Skeletal muscle tissue (tissue), 4 donors: ENCODE measurements around the gene CYTH1. TPM values are rescaled to one million over a fixed set of nuclear protein-coding genes. Genes with fewer than 3 reads are reported as not detected.

Source experiments
- H3K27ac ChIP-seq: one replicate; pipeline ENCODE4 v1.7.0; 2013; ENCODE audit warnings: mild to moderate bottlenecking, low read depth, low read length, inconsistent platforms
- H3K27me3 ChIP-seq, 3 donors: one replicate each; pipeline ENCODE4 v1.7.0; 2013; ENCODE audit warnings: low read length in 3 of 3; ENCODE audit not compliant: control insufficient read depth in 3 of 3, insufficient read depth in 3 of 3
- H3K36me3 ChIP-seq, 3 donors: one replicate each; pipeline ENCODE4 v1.7.0; 2013; ENCODE audit warnings: low read length in 3 of 3; ENCODE audit not compliant: control insufficient read depth in 3 of 3, insufficient read depth in 3 of 3
- H3K4me1 ChIP-seq, 3 donors: one replicate each; pipeline ENCODE4 v1.7.0; 2013; ENCODE audit warnings: low read length in 3 of 3, mild to moderate bottlenecking in 3 of 3; ENCODE audit not compliant: control insufficient read depth in 3 of 3, insufficient read depth in 3 of 3
- H3K4me3 ChIP-seq, 3 donors: one replicate each; pipeline ENCODE4 v1.7.0; 2013; ENCODE audit warnings: low read length in 3 of 3
- H3K9ac ChIP-seq, 3 donors: one replicate each; pipeline ENCODE4 v1.7.0; 2013; ENCODE audit warnings: low read length in 3 of 3, mild to moderate bottlenecking in 3 of 3, moderate library complexity in 2 of 3, low read depth in 1 of 3
- H3K9me3 ChIP-seq, 3 donors: one replicate each; pipeline ENCODE4 v1.7.0; 2013; ENCODE audit warnings: low read length in 3 of 3; ENCODE audit not compliant: control insufficient read depth in 3 of 3
- total RNA-seq: library from RNA; depleted of rRNA; stranded (reverse); fragments of >200 nt; gene quantifications from one replicate; pipeline ENCODE4 v1.2.3, GENCODE V29; 2014
- donor health status: Osteomylitis.

Gene CYTH1
- total RNA-seq, 1 donor from 2014 or later, result 17.7 TPM

DNA sequence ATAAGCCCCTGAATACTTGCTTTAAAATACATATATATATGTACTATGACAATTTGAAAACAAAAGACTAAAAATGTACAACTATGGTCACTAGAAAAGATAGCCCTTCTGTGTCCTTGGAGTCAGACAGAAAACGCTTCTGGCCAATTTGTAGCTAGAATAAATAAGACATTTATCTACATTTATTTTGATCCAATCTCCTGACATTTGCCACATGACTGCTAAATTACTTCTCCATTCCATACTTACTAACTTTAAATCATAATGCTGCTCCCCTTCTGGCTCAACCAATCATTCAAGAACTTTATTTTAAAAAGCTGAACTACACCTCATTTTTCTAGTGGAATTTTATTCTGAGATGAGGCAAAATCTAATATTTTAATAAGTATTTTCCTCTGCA is 65.8 kb downstream of the CYTH1 start:
- Histone ChIP-seq H3K27ac (peak overlapping the region; percentile 42), H3K4me3 (peak overlapping the region in 1 of 3 donors; percentile 75)

DNA sequence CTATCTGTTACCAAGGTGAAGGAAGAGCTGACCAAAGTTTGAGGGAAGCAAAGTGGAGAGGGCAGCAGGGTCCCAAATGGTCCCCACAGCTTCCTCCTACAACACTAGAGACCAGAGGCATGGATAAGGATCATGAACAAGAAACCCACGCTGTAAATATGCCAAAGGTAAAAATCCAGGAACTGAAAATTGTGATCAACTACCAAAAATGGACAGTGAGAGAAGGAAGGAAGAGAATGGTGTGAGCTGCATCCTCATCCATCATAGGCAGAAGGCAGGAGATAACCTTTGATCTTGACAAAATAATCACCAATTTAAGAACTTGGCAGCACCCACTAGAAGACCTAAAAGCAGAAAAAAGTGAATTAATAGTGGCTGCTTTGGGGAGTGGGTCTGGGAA is 66.2 kb downstream of the CYTH1 start:
- peak overlapping the region in 2 of 3 donors; percentile 9 to 26 for H3K9ac ChIP-seq
- no peak overlapping the region for H3K27ac ChIP-seq
- no peak overlapping the region for H3K4me3 ChIP-seq
- no peaks in the 10 kb centered on the region for H3K36me3 ChIP-seq
- H3K27me3 ChIP-seq, result no peaks in the 10 kb centered on the region
- H3K9me3 ChIP-seq, result no peaks in the 10 kb centered on the region
- peaks cover 35 to 48% (median 38%) of the 10 kb centered on the region in 3 donors for H3K4me1 ChIP-seq

More for the DNA sequence above, 65.8 kb downstream of the CYTH1 start:
- H3K9me3 ChIP-seq, result no peaks in the 10 kb centered on the region
- H3K36me3 ChIP-seq, result no peaks in the 10 kb centered on the region
- peak overlapping the region in 2 of 3 donors; percentile 80 to 82 for H3K9ac ChIP-seq
- no peaks in the 10 kb centered on the region for H3K27me3 ChIP-seq
- H3K4me1 ChIP-seq, result peaks cover 35 to 51% (median 38%) of the 10 kb centered on the region in 3 donors

DNA sequence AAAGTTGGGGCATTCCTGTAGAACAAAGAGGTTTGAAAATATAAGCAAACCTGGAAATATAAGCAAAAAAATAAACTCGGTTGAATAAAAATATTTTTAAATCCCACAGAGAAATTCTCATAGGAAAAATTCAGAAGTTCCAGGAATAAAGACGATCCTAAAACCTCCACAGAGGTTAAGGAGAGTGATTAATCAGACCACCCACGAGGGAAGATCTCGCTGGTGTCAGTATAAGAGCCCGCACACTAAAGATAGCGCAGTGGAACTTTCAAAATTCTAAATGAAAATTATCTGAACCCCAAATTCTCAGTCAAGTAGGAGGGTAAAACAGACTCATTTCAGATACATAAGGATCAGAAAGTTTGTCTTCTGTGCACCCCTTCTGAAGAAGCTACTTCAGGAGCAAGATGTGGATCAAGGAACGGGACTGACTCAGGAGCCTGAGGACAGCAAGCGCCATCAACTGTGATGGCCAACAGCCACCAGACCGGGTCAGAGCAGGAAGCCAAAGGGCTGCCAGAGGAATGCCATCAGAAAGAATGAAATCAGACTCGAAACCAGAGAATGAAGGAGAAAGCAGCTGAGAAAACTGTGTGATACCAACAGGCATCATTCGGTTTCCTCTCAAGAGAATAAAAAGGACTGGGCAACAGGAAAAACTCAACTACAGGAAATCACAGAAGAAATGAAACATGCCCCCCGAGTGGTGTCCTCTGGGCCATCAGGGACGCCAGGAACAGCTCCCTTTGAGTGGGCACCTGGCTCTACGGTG is 66.9 kb downstream of the CYTH1 start:
- Histone ChIP-seq H3K27me3 (no peaks in the 10 kb centered on the region), H3K27ac (no peak overlapping the region), H3K4me1 (peaks cover 35 to 54% (median 42%) of the 10 kb centered on the region in 3 donors), H3K9ac (peak overlapping the region in 1 of 3 donors; percentile 26), H3K4me3 (no peak overlapping the region), H3K36me3 (no peaks in the 10 kb centered on the region), H3K9me3 (no peaks in the 10 kb centered on the region)

DNA sequence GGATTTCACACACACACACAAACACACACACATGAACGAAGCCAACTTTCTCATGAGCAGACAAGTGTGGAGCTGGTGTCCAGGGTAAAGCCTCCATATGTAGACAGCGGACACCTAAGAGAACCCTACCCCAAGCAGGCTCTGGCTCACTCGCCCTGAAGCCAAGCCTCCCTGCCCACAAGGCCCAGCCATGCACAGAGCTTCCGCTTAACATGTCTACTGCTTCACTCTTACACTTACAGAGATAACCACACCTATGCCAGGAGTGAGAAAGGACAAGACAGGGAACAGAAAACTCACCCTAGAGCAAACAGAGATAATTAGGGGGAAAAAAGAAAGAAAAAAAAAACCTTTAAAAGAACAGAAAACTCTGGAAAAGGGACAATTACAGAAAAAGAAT is 67.5 kb downstream of the CYTH1 start:
- peak overlapping the region in 1 of 3 donors; percentile 28 for H3K9ac ChIP-seq
- no peaks in the 10 kb centered on the region for H3K9me3 ChIP-seq
- H3K27me3 ChIP-seq, result no peaks in the 10 kb centered on the region
- H3K27ac ChIP-seq, result no peak overlapping the region
- no peak overlapping the region for H3K4me3 ChIP-seq
- H3K36me3 ChIP-seq, result no peaks in the 10 kb centered on the region
- peaks cover 35 to 51% (median 46%) of the 10 kb centered on the region in 3 donors for H3K4me1 ChIP-seq

DNA sequence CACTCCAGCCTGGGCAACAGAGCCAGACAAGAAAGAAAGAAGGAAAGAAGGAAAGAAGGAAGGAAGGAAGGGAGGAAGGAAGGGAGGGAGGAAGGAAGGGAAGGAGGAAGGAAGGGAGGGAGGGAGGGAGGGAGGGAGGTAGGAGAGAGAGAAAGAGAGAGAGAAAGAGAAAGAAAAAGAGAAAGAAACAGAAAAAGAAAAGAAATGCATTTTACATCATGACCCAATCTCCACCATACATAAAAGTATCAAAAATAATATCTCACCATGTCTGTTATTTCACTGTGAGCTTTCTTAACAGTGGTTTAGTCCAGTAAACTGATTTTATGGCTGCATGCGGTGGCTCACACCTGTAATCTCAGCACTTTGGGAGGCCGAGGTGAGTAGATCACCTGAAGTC is 70.0 kb downstream of the CYTH1 start:
- Histone ChIP-seq H3K4me3 (no peak overlapping the region), H3K4me1 (peaks cover 26 to 42% (median 31%) of the 10 kb centered on the region in 3 donors), H3K36me3 (peaks cover 4 to 10% (median 5%) of the 10 kb centered on the region in 3 donors), H3K27ac (no peak overlapping the region), H3K9ac (no peak overlapping the region), H3K9me3 (no peaks in the 10 kb centered on the region), H3K27me3 (no peaks in the 10 kb centered on the region)

DNA sequence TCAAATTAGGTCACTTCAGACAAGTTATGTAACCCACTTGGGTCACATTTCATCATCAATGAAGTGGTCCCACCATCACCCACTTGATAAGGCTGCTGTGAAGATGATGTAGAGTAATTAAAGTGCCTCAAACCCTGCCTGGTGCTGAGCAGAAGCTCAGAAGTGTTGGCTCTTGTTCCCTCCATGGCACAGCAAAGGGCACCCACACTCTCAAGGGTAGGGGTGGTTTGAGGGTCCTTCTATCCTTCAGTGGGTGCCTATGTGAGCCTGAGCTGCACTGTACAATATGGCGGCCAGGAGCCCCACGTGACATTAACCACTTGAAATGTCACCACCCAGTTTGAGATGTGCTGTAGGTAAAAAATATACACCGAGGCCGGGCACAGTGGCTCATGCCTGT is 71.5 kb downstream of the CYTH1 start:
- H3K4me3 ChIP-seq, result no peak overlapping the region
- H3K36me3 ChIP-seq, result peaks cover 4 to 14% (median 5%) of the 10 kb centered on the region in 3 donors
- H3K9me3 ChIP-seq, result no peaks in the 10 kb centered on the region
- H3K27ac ChIP-seq, result no peak overlapping the region
- peaks cover 12 to 30% (median 21%) of the 10 kb centered on the region in 3 donors for H3K4me1 ChIP-seq
- peak overlapping the region in 1 of 3 donors; percentile 13 for H3K9ac ChIP-seq
- no peaks in the 10 kb centered on the region for H3K27me3 ChIP-seq

DNA sequence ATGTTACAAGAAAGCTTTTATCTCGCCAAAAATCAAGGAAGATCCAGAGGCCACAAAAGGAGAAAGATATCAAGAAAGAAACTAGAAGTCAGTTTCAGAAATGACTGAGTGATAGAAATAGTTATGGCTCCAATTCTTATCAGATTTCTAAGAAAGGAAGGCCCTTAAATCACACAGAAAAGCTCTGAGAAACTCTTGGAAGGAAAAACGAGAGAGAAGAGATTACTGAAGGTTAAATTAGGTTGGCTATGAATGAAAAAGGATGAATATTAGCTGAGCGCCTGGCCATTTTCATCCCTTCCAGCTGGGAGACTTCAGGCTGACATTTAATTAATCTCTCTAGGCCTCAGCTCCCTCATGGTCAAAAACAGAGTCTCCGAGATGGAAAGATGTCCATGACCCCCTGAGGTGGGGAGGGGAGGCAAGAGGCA is 72.3 kb downstream of the CYTH1 start:
- peaks cover 5 to 20% (median 7%) of the 10 kb centered on the region in 3 donors for H3K36me3 ChIP-seq
- no peaks in the 10 kb centered on the region for H3K9me3 ChIP-seq
- H3K4me1 ChIP-seq, result peaks cover 9 to 24% (median 17%) of the 10 kb centered on the region in 3 donors
- H3K27me3 ChIP-seq, result no peaks in the 10 kb centered on the region
- H3K27ac ChIP-seq, result no peak overlapping the region
- H3K9ac ChIP-seq, result no peak overlapping the region
- H3K4me3 ChIP-seq, result no peak overlapping the region

DNA sequence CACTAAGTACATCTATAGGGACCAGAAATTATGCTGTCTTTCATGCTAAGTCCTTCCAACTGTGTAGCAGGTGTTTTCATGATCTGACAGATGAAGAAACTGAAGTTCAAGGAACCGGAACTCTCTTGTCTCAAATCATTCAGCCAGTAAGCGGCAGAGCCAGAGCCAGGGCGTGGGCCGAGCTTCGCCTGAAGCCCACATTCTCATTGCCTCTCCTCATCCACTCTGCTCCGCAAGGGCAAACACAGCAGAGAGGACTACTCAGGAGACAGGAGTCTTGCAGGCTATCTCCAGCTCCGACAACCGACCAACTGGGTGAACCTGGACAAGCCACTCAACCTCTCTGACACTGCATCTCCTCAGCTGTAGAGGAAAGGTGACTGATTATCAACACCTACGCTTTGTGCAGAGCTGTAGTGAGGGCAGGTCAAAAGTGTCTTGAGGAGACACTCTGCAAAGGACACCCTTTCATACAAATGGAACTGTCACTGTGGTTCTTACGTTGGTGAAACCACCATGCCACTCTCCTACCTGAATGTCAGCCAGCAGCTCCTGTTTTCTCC is 72.9 kb downstream of the CYTH1 start:
- H3K36me3 ChIP-seq, result peaks cover 5 to 20% (median 10%) of the 10 kb centered on the region in 3 donors
- peaks cover 9 to 20% (median 13%) of the 10 kb centered on the region in 3 donors for H3K4me1 ChIP-seq
- no peak overlapping the region for H3K9ac ChIP-seq
- H3K27me3 ChIP-seq, result no peaks in the 10 kb centered on the region
- no peak overlapping the region for H3K4me3 ChIP-seq
- no peaks in the 10 kb centered on the region for H3K9me3 ChIP-seq
- no peak overlapping the region for H3K27ac ChIP-seq

DNA sequence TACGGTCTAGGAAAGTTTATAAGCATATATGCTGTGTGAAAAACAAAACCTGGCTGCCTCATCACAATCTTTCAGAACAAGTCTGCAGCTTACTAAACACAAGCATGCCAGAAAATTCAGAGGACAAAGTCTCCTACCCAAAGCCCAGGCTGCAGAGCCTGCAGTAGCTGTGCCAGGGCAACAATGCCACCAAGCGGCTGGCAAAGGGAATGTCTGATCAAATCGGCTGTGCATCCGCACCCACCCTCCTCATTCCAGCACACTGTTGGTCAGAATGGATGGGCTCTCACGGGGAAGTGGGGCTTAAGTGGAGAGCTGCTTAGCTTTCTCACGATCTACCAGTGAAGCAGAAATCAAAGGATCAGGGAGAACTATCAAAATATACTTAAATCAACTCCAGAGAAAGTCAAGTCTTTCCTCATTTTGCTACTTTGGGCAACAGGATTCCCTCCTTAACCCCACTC is 73.5 kb downstream of the CYTH1 start:
- no peaks in the 10 kb centered on the region for H3K27me3 ChIP-seq
- no peak overlapping the region for H3K27ac ChIP-seq
- no peak overlapping the region for H3K4me3 ChIP-seq
- H3K9me3 ChIP-seq, result no peaks in the 10 kb centered on the region
- peaks cover 10 to 20% (median 10%) of the 10 kb centered on the region in 3 donors for H3K36me3 ChIP-seq
- H3K9ac ChIP-seq, result no peak overlapping the region
- H3K4me1 ChIP-seq, result peaks cover 9 to 20% (median 13%) of the 10 kb centered on the region in 3 donors

DNA sequence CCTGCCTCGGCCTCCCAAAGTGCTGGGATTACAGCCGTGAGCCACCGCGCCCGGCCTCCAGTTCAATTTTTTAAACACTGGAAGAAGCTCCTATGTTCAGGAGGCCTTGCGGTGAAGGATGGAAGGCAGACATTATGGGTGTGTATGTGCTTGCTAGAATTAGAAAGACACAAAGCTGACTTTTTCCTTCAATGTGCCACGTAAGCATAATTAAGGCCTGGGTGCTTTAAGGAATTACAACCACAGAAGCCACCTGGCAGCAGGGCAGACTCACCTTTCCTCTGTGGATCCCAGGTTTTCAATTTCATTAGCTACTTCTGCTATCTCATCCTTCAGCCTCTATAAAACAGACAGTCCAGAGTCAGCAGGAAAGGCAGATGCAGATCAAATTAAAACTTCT is 74.2 kb downstream of the CYTH1 start:
- Histone ChIP-seq H3K9me3 (no peaks in the 10 kb centered on the region), H3K36me3 (peaks cover 10 to 20% (median 11%) of the 10 kb centered on the region in 3 donors), H3K27me3 (no peaks in the 10 kb centered on the region), H3K4me1 (peaks cover 9 to 20% (median 13%) of the 10 kb centered on the region in 3 donors), H3K4me3 (no peak overlapping the region), H3K27ac (no peak overlapping the region), H3K9ac (no peak overlapping the region)
